Suprapubic skin (tissue), 4 donors: Measurements from ENCODE around the gene CITED1.

Source experiments
- POLR2A ChIP-seq, 2 donors: fragments of 450-650 bp; IDR thresholded peaks; one replicate each; pipeline ENCODE4 v1.6.1; 2017; ENCODE audit warnings: antibody characterized with exemption in 2 of 2, mild to moderate bottlenecking in 2 of 2, moderate library complexity in 2 of 2
- POLR2AphosphoS5 ChIP-seq, 3 donors: sonication (generic); formaldehyde crosslinking; IDR thresholded peaks; one replicate each; pipeline ENCODE4 v1.6.1; 2017; ENCODE audit warnings: antibody characterized with exemption in 3 of 3
- TF ChIP-seq, protein P1 (sequence below), 2 donors: fragments of 200-600 bp in 1 of 2; fragments of 450-650 bp in 1 of 2; sonication (generic) in 1 of 2; IDR thresholded peaks; one replicate each; pipeline ENCODE4 v1.5.1; 2016 to 2019; ENCODE audit warnings: antibody characterized with exemption in 2 of 2, mild to moderate bottlenecking in 1 of 2, moderate library complexity in 1 of 2

DNA sequence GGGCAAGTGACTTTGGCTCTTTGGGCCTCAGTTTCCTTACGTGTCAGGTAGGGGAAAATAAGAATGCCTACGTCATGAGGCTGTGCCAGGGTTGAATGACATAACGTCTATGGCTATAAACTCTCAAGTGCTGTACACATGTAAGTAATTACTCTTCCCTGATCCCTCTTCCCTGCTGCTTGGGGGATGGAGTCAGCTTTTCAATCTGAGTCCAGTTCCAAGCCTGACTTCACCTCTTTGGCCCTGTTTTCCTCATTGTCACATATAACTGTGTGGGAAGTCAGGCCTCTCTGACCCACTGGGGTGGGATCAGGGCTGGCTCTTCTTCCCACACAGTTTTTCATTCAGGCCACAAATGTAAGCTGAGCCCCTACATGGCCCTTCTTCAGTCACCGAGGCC, 11.4 kb upstream of the CITED1 start:
- TF ChIP-seq, protein P1, sequence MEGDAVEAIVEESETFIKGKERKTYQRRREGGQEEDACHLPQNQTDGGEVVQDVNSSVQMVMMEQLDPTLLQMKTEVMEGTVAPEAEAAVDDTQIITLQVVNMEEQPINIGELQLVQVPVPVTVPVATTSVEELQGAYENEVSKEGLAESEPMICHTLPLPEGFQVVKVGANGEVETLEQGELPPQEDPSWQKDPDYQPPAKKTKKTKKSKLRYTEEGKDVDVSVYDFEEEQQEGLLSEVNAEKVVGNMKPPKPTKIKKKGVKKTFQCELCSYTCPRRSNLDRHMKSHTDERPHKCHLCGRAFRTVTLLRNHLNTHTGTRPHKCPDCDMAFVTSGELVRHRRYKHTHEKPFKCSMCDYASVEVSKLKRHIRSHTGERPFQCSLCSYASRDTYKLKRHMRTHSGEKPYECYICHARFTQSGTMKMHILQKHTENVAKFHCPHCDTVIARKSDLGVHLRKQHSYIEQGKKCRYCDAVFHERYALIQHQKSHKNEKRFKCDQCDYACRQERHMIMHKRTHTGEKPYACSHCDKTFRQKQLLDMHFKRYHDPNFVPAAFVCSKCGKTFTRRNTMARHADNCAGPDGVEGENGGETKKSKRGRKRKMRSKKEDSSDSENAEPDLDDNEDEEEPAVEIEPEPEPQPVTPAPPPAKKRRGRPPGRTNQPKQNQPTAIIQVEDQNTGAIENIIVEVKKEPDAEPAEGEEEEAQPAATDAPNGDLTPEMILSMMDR (IDR thresholded peaks at IDR 0.05): no peak
- no peak for TF ChIP-seq POLR2A (IDR thresholded peaks at IDR 0.05)
- TF ChIP-seq POLR2AphosphoS5 (IDR thresholded peaks at IDR 0.05): no peak
